HS-5 (cell line): ENCODE measurements around the gene SLC37A1.

Experiments used
- DNase-seq: peaks from one replicate; pipeline ENCODE4 v3.0.0-alpha.2; 2012; ENCODE audit warnings: low read depth

SLC37A1 gene

DNA sequence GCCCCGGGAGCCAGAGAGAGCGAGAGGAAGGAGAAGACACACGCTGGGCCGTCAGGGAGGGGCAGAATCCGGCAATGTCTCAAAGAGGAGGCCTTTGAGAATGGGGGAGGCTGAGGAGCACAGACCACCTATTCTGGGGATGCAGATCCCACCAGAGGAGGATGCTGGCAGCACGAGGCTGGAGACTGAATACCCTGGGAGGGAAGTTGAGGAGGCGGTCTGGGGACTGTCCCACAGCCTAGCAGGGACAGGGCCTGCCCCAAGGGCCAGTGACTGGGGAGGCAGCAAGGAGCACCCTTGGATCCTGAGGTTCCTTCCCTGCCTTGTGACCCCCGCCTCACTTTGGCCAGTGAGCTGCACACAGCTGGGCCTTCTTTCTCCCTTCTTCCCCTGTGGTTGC lies 49.2 kb downstream of the SLC37A1 start:
- DNase-seq: no peak

DNA sequence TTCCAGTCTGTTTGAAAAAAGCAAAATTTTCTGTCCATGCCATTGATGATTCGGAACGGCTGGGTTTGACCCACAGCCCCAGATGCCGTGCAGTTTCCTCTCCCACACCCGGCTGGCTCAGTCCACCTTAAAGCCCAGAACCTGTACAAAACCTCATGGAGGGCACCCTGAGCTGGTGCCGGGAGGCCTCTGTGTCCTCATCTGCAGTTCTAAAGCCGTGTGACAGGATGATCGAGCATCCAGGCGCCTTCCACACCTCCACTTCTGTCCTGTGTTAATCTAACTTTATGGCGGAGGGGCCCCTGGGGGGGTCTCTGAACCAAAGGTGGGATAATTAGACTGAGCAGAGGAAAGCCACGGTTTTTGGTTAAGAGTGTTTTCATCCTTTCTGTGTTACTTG lies 49.6 kb downstream of the SLC37A1 start:
- no peak for DNase-seq

DNA sequence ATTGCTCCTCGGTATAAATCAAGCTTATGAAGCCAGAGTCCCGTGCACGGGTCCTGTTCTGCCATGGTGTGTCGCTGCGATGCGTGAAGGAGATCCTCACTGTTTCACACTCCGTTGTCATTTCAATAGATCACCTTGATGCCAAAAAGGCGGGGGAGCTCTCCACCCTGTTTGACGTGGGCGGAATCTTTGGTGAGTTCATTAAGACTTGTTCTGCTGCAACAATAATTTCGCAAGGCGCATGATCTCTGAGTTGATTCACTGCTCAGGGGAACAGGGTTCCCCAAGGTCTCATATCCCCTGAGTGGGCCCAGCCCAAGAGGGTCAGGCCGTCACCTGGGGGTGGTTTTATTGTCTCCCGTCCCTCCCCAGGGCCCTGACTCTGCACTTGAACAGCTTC lies 50.0 kb downstream of the SLC37A1 start:
- no peak for DNase-seq

DNA sequence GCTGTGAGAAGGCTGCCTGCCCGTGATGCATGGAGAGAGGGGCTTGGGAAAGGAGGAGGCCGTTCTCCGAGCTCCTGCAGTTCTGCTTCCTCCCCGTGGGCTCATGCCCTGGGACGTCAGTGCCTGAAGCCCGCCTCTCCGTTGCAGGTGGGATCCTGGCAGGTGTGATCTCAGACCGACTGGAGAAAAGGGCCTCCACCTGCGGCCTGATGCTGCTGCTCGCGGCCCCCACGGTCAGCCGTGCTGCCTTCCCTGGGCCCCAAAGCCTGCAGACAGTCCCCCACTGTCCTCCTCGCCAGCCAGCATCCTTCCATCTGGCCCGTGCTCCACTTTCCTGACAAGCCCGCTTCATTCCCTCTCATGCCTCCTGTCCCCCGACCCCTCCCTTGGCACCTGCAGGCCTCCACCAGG lies 50.9 kb downstream of the SLC37A1 start:
- DNase-seq: no peak

DNA sequence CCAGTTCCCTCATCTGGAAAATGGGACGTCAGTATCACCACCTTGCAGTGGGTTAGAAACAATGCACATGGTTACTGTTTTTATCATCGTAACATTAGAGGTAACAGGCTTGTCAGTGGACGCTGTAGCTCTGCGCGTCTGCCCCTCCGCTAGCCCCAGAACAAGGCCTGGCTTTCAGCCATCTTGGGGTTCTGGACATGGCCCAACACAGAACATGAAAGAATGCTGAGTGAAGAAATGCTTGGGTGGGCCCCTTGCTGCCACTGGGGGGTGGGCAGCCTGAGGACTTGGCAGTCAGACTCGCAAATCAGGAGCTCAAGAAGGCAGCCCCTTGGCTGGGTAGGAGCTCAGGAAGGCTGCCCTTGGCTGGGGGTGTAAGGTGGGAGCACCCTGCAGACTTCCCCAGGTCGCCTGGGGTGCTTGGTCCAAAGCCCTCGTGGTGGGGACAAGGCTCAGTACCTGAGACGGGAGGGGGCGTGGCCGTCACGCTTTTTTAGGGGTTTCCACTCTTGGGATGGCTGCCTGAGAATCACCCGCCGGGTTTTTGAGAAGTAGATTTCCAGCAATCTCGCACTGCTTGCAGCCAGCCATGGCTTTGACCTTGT lies 51.7 kb downstream of the SLC37A1 start:
- no peak for DNase-seq

DNA sequence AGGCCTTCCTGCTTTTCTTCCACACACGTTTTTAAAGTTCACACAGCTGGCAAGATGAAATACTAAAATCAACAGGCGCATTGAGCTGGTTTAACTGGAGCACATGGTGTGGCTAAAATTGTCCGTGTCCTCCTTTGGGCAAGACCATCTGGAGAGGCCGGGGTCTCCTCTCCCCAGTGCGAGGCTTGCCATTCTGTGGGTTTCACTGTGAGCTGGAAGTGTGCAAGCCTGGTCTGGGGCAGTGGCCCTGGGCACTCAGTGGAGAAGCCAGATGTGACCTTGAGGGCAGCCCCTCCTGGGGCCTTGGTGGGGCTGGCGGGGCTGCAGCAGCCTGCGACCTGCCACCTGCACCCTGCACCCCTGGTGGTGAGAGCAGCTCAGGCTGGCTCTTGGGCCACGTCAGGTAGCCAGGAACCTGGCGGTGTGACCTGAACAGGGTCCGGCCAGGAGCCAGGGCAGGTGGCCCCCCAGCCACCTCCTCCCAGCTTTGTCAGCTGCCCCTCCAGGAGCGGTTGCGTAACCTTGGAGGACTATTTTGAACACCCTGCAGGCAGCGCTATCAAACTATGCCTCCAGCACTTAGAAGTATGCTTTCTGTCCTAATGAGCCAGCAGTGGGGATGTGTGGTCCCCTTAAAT lies 52.4 kb downstream of the SLC37A1 start:
- DNase-seq: no peak

DNA sequence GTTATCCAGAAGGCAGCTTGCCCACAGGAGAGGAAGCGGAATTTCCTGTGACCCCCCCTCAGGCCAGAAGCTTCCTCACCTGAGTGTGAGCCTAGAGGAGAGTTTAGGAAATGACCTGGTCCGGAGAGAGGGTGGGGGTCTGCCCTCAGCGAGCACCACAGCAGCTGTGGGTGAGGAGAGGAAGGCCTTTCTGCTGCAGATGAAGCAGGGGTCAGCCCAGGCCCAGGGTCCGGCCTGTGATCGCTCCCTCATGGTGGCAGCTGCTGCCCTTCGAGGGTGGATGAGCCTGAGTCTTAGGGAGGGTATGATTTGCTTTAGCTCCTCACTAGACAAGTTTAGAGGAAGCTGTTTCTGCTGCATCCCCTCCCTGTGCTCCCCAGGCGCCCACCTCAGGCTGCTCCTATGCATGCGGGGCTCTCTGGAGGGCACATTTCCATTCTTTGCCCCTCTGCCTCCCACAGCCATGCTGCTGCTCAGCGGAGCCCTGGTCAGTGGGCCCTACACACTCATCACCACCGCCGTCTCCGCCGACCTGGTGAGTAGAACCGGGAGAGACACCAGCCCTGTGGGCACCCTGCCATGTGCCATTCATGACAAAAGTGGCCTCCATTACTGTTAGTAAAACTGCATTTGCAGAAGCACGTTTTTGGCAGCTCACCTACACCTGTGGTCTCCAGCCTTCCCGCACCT lies 53.0 kb downstream of the SLC37A1 start:
- DNase-seq: no peak

DNA sequence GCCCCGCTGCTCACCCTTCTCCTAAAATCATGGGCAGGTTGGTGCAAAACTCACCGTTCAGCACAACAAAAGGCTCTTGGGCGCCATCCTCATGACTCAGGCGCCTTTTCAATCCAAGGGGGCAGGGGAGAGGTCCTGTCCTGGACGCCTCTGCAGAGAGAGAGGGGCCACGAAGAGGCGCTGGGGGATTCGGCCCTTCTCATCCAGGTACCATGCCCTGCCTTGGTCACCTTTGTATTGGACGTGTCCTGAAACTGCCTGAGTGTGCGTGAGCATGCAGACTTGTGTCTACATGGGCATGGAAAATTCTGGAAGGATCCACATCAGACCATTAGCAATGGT lies 53.5 kb downstream of the SLC37A1 start:
- DNase-seq: no peak

DNA sequence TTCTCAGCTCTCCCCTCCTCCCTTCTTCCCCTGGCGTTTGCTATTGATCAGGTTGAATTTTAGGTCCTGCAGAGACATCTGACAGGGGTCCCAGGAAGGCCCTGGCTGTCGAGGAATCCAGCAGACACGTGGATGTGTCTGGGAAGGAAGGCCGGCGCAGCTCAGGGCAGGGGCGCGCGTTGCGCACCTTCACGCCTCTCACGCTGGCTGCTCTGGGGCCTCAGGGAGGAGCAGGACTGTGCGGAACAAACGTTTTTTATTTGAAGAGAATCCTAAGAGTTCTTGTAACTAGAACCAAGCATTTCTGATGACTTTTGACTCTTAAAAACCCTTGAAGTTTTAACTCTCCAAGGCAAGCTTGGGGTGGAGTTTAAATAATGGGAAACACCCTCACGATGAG lies 54.2 kb downstream of the SLC37A1 start:
- DNase-seq: no peak

DNA sequence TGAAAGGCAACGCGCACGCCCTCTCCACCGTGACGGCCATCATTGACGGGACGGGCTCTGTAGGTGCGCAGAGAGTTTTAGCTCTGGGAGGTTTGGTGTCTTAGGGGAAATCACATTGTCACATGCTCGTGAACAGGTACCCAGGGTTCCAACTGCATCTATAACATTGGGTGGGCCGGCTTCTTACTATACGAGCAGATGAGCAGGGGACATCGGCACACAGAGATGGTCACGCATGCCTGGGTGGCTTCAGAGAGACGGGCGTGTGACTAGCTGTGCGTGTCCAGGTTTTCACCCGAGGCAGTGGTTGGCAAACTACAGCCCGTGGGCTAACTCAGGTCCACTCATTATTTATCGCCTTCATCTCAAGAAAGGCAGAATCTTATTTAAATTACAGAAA lies 54.7 kb downstream of the SLC37A1 start:
- DNase-seq: no peak

DNA sequence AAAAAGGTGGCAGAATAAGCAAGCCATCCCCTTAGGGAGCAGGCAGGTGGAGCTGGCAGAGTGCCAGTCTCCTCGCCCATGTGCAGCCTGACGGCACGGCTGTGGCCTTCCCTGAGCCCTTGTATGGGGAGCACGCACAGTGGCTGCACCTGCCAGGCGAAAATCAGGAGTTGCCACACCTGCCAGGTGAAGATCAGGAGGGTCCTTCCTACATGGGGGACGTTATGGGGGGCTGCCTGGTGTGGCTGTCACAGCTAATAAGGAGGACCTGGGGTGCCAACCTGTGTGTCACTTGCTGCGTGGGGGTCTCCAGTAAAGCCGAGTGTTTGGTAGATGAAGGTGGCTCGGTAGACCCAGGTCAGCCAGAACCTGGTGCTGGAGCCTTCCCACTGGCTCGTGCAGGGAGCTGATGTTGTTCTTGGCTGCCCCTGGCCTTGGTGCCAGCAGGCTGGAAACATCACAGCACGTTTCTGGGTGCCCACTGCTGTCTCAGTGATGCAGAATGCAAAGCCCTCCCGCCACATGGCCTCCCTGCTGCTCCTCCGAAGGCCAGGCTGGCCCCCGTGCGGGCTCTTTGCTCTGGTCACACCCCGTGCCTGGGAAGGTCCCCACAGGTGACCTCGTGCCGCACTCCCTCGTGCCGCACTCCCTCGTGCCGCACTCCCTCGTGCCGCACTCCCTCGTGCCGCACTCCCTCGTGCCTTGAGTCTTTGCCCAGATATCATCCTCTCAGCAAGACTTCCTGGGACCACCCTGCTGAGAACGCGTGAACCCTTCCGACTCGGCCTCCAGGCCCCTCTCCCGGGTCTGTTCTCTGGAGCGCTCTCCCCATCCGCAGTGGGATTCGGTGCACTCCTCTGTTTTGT lies 55.4 kb downstream of the SLC37A1 start:
- no peak for DNase-seq

DNA sequence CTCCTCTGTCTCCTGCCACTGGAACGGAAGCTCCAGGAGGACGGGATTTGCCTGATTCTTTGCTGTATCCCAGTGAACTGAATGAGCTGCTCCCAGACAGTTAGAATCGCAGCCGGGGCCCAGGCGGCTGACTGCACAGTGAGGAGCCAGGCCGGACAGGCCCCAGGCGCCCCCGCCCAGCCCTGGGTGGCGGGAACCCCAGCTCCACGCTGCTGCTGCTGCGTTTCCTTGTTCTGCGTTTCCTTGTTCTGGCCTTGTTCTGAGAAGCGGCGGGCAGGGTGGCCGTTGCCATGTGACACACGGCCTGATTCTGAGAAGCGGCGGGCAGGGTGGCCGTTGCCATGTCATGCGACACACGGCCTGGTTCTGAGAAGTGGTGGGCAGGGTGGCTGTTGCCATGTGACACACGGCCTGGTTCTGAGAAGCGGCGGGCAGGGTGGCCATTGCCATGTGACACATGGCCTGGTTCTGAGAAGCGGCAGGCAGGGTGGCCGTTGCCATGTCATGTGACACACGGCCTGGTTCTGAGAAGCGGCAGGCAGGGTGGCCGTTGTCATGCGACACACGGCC lies 56.2 kb downstream of the SLC37A1 start:
- no peak for DNase-seq

DNA sequence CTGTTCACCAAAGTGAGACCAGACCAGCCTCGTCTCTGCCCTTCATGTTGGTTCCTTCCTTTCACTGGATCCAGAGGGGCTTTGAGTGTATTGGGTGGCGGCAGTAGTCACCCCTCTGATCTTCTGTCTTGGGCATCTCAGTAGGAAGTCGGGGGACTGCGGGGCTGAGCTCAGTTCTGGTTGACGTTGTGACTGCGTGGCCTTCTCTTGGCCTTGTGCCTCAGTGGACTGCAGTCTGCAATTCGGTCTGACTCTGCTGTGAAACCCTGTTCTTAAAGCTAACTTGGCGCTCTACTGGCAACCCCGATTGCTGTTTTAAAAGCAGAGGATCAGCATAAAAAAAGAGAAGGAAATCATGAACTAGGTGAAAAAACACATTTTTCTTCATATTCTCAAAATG lies 56.7 kb downstream of the SLC37A1 start:
- no peak for DNase-seq

DNA sequence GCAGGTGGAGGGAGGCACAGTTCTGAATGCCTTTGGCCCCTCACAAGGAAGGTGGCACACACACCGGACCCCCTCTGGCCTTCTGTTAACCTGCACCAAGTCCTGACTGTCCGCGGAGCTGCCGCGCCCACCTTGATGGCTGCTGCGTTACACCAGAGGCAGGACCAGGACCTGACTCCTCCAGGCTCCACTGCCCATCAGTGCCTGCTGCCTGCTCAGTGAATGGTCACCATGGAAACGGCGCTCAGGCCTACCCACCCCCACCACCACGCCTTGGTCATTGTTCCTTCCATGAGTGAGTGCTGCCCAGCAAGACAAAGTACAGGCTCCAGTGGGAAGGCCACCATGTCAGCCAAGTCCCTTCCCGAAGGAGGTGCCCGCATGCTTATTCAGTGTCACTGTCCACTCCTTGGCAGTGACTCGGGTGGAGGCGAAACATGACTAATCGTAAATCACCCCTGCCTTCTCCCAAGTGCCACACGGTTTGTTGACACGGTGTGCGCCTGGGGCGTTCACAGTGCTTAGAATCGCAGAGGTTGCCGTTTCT lies 57.3 kb downstream of the SLC37A1 start:
- DNase-seq: no peak

DNA sequence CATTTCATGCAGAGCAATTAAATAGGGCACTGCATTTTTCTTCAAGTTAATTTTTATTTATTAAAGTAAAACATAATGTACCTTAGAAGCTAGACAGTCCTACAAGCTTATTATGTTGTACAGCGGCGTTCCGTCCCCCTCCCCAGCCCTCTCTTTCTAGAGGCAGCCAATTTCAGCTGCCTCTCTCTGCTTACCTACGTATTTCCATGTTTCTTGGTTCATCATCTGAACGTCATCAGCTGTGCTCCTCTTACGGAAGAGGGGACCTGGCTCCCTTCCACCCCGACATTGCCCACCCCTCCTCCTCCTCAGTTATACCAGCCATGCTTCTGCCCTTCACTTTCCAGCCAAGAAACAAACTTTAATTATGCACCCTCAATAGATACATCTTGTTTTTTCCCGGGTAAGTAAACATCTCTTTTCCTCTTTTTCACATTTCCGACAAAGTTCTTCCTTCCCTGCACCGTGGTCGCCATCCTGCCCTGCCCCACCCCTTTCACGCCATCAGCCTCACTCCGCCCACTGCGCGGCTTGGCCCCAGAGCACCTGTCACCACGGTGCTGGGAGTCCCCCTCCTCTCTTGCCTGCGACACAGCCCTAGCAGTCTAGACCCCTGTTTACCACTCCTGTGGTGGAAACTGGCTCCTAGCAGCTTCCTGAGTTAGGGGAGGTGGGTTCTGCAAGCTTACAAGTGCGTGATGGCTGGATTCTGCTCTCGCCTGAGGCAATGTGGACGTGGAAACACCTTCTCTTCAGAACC lies 57.9 kb downstream of the SLC37A1 start:
- DNase-seq: no peak

DNA sequence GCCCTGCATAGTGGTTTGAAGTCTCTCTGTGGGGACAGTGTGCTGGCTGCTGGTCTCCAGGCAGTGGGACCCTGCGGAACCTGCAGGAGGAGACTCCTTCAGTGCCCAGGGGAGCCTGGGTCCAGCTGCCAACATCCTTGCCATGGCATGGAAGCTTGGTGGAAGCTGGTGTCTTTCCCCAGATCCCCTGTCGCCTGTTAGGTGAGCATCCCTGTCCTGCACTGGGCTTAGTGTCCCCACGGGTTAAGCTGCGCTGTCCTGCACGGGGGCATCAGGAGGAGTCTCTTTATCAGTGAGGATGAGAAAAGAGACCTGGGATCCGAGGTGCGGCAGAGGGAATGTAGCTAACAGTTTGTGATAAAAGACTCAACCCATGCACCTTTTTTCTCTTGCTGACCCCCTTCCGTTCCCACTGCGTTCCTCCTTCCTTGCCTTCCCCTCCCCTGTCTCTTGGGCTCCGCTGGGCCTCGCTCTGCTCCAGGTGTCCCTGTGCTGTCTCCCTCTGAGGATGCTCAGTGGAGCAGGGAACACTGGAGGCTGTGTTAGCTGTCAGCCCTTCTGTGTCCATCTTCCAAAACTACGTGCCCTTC lies 59.3 kb downstream of the SLC37A1 start:
- DNase-seq: no peak

DNA sequence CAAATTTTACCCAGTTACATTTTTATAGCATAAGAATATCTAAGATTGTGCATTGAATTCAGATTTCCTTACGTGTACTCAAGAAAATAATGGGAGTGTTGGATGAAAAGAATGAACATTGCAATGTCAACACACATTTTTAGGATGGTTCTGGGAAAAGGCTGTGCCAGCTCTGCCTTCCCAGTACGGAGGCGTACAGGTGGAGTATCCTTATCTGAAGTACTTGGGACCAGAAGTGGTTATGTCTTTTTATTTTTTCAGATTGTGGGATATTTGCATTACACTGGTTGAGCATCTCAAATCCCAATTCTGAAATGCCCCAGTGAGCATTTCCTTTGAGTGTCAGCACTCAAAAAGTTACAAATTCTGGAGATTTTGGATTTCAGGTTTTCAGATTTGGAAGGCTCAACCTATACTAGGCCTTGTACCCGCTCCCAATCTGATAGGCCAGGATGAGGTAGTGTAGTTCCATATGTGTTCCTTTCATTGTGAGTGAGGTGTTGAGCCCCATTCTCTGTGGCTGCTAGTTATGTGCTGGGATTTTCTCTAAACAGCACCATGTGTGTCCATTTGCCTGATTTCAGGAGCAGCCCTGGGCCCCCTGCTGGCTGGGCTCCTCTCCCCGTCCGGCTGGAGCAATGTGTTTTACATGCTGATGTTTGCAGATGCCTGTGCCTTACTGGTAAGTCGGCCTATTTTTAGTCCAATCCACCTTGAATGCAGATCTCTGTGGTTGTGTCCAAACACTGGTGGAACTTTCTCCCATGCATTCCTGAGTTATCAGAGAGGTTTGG lies 60.8 kb downstream of the SLC37A1 start:
- no peak for DNase-seq

DNA sequence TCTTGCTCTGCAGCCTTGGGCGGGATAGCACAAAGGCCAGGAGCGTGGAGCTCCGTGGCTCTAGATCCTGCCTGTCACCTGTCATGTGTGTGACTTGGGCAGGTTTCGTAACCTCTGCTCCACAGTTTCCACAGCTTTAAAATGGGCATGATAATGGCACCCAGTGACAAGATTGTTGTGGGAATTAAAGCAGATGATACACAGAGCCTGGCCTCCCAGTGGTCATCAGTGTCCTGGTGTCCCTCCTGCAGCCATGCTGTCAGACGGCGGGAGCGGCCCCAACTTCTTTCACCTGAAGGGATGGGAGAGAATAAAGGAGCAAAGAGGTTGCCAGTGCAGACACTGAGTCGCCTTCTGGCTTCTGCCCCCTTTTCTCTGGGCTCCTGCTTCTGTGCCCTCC lies 61.5 kb downstream of the SLC37A1 start:
- DNase-seq: no peak

DNA sequence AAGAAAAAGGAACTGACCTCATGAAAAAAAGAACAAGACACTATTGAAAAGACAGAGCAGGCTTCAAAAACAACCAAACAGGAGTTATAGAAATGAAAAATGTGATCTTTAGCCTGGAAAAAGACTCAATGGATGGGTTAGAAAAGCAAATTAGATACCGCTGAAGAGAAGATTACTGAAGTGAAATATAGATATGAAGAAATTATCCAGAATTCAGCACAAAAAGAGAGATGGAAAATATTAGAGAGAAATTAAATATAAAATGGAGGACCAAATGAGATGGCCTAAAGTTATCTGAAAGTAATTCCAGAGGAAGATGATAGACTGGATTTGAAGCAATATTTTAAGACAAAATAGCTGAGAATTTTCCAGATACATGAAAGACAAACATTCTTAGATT lies 63.0 kb downstream of the SLC37A1 start:
- DNase-seq: no peak

DNA sequence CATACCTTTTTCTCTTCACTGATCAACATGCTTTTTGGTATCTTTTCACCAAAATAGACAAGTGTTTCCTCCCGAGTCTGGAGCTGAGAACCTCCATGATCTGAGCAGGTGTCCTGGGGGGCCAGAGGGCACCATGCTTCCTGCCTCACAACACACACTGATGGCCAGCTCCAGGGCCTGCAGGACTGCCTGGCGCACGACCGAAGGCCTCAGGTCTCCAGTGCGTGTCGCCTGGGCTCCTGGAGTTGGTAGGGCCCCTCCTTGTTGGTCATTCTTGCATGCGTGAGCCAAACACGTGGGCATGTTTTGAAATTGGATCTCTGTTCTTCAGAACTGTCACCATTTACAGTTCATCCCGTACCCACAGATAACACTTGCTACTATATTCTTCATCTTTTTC lies 64.4 kb downstream of the SLC37A1 start:
- DNase-seq: no peak
